Coronary artery (tissue), 2 donors: Measurements from ENCODE around the gene RAB11A.

Experiments
- DNase-seq: peaks from one replicate; pipeline ENCODE4 v3.0.0-alpha.2; 2017; ENCODE audit warnings: low spot score
- H3K27ac ChIP-seq, 2 donors: fragments of 200-600 bp; sonication (generic); one replicate each; pipeline ENCODE4 v1.5.1; 2016 to 2019
- H3K4me3 ChIP-seq: fragments of 200-600 bp; sonication (generic); 2 replicates; pipeline ENCODE4 v1.5.1; 2016; ENCODE audit warnings: mild to moderate bottlenecking, moderate library complexity
- CTCF ChIP-seq: fragments of 200-600 bp; sonication (generic); IDR thresholded peaks from one replicate; pipeline ENCODE4 v1.5.1; 2019; ENCODE audit warnings: antibody characterized with exemption

The RAB11A gene

GRCh38 chr15:65869126-65869953, at the start of gene RAB11A:
TSS of gene RAB11A (plus strand) at chr15:65869491. CDS start at chr15:65869586, 95 bp downstream.
- no peak for TF ChIP-seq CTCF
- peak within 1 kb of the TSS; percentile 93 to 96 for H3K27ac ChIP-seq
- peak within 1 kb of the TSS; percentile 86 for H3K4me3 ChIP-seq
- DNase-seq, result peak; percentile 97

- DNase-seq, result no peak
- TF ChIP-seq CTCF, result no peak
- no peak overlapping the region for H3K4me3 ChIP-seq
- peak overlapping the region in 1 of 2 donors; percentile 18 for H3K27ac ChIP-seq
Observed at GRCh38 chr15:65819563-65819960, 49.7 kb upstream of the RAB11A start.

GRCh38 chr15:65821070-65821469, 48.2 kb upstream of the RAB11A start:
- TF ChIP-seq CTCF, result no peak
- Histone ChIP-seq H3K4me3 (no peak overlapping the region), H3K27ac (no peak overlapping the region)
- no peak for DNase-seq

GRCh38 chr15:65822316-65822715, 47.0 kb upstream of the RAB11A start:
- no peak for TF ChIP-seq CTCF
- H3K27ac ChIP-seq, result no peak overlapping the region
- H3K4me3 ChIP-seq, result no peak overlapping the region
- DNase-seq, result no peak

- TF ChIP-seq CTCF, result peak; percentile 44
- no peak overlapping the region for H3K27ac ChIP-seq
- no peak overlapping the region for H3K4me3 ChIP-seq
- DNase-seq, result no peak
Observed at GRCh38 chr15:65824031-65824743, 45.1 kb upstream of the RAB11A start.

GRCh38 chr15:65824941-65825544, 44.2 kb upstream of the RAB11A start:
- Histone ChIP-seq H3K4me3 (no peak overlapping the region), H3K27ac (no peak overlapping the region)
- no peak for DNase-seq
- no peak for TF ChIP-seq CTCF
